SU-DHL-6 (cell line): ENCODE measurements around the gene CHGA.

Source experiments
- H2AFZ ChIP-seq: fragments of 200-600 bp; sonication (generic); 2 replicates; pipeline ENCODE4 v1.6.1; 2014; ENCODE audit warnings: low read depth, mild to moderate bottlenecking, moderate library complexity, mixed read lengths, antibody characterized with exemption, low read length; ENCODE audit not compliant: severe bottlenecking
- H3F3A ChIP-seq: fragments of 200-600 bp; shearing (Covaris generic); 2 replicates; pipeline ENCODE4 v1.6.0; 2016; ENCODE audit warnings: antibody characterized with exemption, mild to moderate bottlenecking; ENCODE audit not compliant: insufficient read depth
- H3K27ac ChIP-seq: fragments of 200-600 bp; sonication (generic); 2 replicates; pipeline ENCODE4 v1.5.1; 2016; ENCODE audit warnings: low read depth, mild to moderate bottlenecking, low read length, moderate library complexity, mixed read lengths
- H3K27me3 ChIP-seq: fragments of 200-600 bp; sonication (generic), shearing (Covaris generic); 2 replicates; pipeline ENCODE4 v1.6.0; 2014; ENCODE audit warnings: mild to moderate bottlenecking, low read length
- H3K36me3 ChIP-seq: fragments of 200-600 bp; sonication (generic); 2 replicates; pipeline ENCODE4 v1.6.1; 2014; ENCODE audit warnings: mild to moderate bottlenecking, low read length, mixed read lengths
- H3K4me2 ChIP-seq: fragments of 300-600, 200-600 bp; shearing (Covaris generic), sonication (generic); 2 replicates; pipeline ENCODE4 v1.6.0; 2014; ENCODE audit warnings: low read length, low read depth, mild to moderate bottlenecking; ENCODE audit not compliant: poor library complexity, severe bottlenecking
- H3K4me3 ChIP-seq: fragments of 200-600 bp; sonication (generic); 2 replicates; pipeline ENCODE4 v1.5.1; 2014; ENCODE audit warnings: antibody characterized with exemption, low read length, mild to moderate bottlenecking, mixed read lengths; ENCODE audit not compliant: insufficient read depth, poor library complexity, severe bottlenecking
- H3K79me2 ChIP-seq: fragments of 200-600 bp; sonication (generic); 2 replicates; pipeline ENCODE4 v1.6.1; 2014; ENCODE audit warnings: mild to moderate bottlenecking, low read length, moderate library complexity; ENCODE audit not compliant: insufficient read depth
- H3K9ac ChIP-seq: fragments of 200-600 bp; sonication (generic); 2 replicates; pipeline ENCODE4 v1.7.0; 2014; ENCODE audit warnings: mild to moderate bottlenecking, low read length
- H3K9me2 ChIP-seq: fragments of 200-600 bp; sonication (generic); replicated peaks from 2 replicates; pipeline ENCODE4 v1.6.1; 2014; ENCODE audit warnings: low read length; ENCODE audit not compliant: insufficient read depth
- H3K9me3 ChIP-seq: fragments of 200-600 bp; sonication (generic); 2 replicates; pipeline ENCODE4 v1.6.1; 2014; ENCODE audit warnings: low read length, mixed read lengths; ENCODE audit not compliant: insufficient read depth
- H4K20me1 ChIP-seq: fragments of 200-600 bp; sonication (generic); 2 replicates; pipeline ENCODE4 v1.6.1; 2014; ENCODE audit warnings: low read depth, mild to moderate bottlenecking, antibody characterized with exemption, low read length, moderate library complexity, mixed read lengths
- CTCF ChIP-seq: fragments of 200-600 bp; sonication (generic); IDR thresholded peaks from one replicate; pipeline ENCODE4 v1.5.1; 2017; ENCODE audit warnings: antibody characterized with exemption, mild to moderate bottlenecking, low read length, moderate library complexity; ENCODE audit not compliant: insufficient read depth, poor library complexity, severe bottlenecking
- EZH2phosphoT487 ChIP-seq: fragments of 200-600 bp; sonication (generic), shearing (Covaris generic); conservative IDR thresholded peaks from 2 replicates; pipeline ENCODE4 v1.6.1; 2018; ENCODE audit warnings: mild to moderate bottlenecking, antibody characterized with exemption, low read length, moderate library complexity, mixed read lengths

CHGA gene

GRCh38 chr14:92943855-92944570, 21.1 kb downstream of the CHGA start:
- H3K79me2 ChIP-seq: no peaks in the 10 kb centered on the region
- no peaks in the 10 kb centered on the region for H3F3A ChIP-seq
- H3K9me2 ChIP-seq: no peaks in the 10 kb centered on the region
- no peak for TF ChIP-seq CTCF
- TF ChIP-seq EZH2phosphoT487: no peak
- H3K27me3 ChIP-seq: no peaks in the 10 kb centered on the region
- no peaks in the 10 kb centered on the region for H3K36me3 ChIP-seq
- no peak overlapping the region for H3K9ac ChIP-seq
- no peaks in the 10 kb centered on the region for H4K20me1 ChIP-seq
- no peak overlapping the region for H3K4me2 ChIP-seq
- H3K27ac ChIP-seq: no peak overlapping the region
- H3K4me3 ChIP-seq: no peak overlapping the region
- H3K9me3 ChIP-seq: no peaks in the 10 kb centered on the region
- H2AFZ ChIP-seq: no peak overlapping the region

- no peak overlapping the region for H3K4me3 ChIP-seq
- no peak overlapping the region for H2AFZ ChIP-seq
- H3K4me2 ChIP-seq: no peak overlapping the region
- no peak overlapping the region for H3K9ac ChIP-seq
- H3K36me3 ChIP-seq: no peaks in the 10 kb centered on the region
- H3K27ac ChIP-seq: no peak overlapping the region
- no peaks in the 10 kb centered on the region for H3K9me3 ChIP-seq
- no peak for TF ChIP-seq EZH2phosphoT487
- TF ChIP-seq CTCF: no peak
- no peaks in the 10 kb centered on the region for H4K20me1 ChIP-seq
- no peaks in the 10 kb centered on the region for H3F3A ChIP-seq
- H3K9me2 ChIP-seq: no peaks in the 10 kb centered on the region
- no peaks in the 10 kb centered on the region for H3K79me2 ChIP-seq
- H3K27me3 ChIP-seq: no peaks in the 10 kb centered on the region
These were observed 22.0 kb downstream of the CHGA start for GRCh38 chr14:92944976-92945375.

- Histone ChIP-seq H4K20me1 (no peaks in the 10 kb centered on the region), H3K9me2 (no peaks in the 10 kb centered on the region)
These were observed 22.6 kb downstream of the CHGA start for GRCh38 chr14:92945544-92945943.

More at GRCh38 chr14:92945544-92945943, 22.6 kb downstream of the CHGA start:
- no peaks in the 10 kb centered on the region for H3F3A ChIP-seq
- no peaks in the 10 kb centered on the region for H3K9me3 ChIP-seq
- TF ChIP-seq CTCF (no peak), EZH2phosphoT487 (no peak)
- H3K79me2 ChIP-seq: no peaks in the 10 kb centered on the region
- no peaks in the 10 kb centered on the region for H3K36me3 ChIP-seq
- no peak overlapping the region for H3K4me2 ChIP-seq
- H3K9ac ChIP-seq: no peak overlapping the region
- no peak overlapping the region for H3K27ac ChIP-seq
- H2AFZ ChIP-seq: no peak overlapping the region
- H3K27me3 ChIP-seq: no peaks in the 10 kb centered on the region
- no peak overlapping the region for H3K4me3 ChIP-seq
